Renal cortex interstitium (tissue), 15 donors: ENCODE results near the gene DNAJC9. TPM values are rescaled to one million over a fixed set of nuclear protein-coding genes. Genes with fewer than 3 reads are reported as not detected.
"Not testable (repeated sequence)": the region's sequence is repeated elsewhere in the genome, so short reads cannot be mapped to it uniquely, and the experiment has no call there.

Source experiments
- DNase-seq, 11 donors: peaks; one replicate each; pipeline ENCODE4 v3.0.0-alpha.2; 2013; ENCODE audit warnings: low read depth in 9 of 11, low spot score in 4 of 11; ENCODE audit errors: extremely low read depth in 1 of 11
- long read RNA-seq, 16 experiments: transcript quantifications; one replicate each; lab custom pipeline, GENCODE V29; 2026
- polyA plus RNA-seq, 3 donors: library from polyadenylated mRNA; unstranded; fragments of 120-200 nt; gene quantifications; one replicate each; pipeline ENCODE4 v1.2.1, GENCODE V29; 2013; ENCODE audit not compliant: insufficient read length in 3 of 3

The DNAJC9 gene
- polyA plus RNA-seq: 10 to 100 TPM; 31.0 to 36.6 (median 31.3) TPM
- long read RNA-seq, donor 1, transcript DNAJC9-201 (5 exons, 3,032 nt): major isoform, 10 of 22 reads
- long read RNA-seq, donor 1, partial matches to known transcripts: 12 of 22 reads
- long read RNA-seq, donor 1, other reads (novel, unspliced or antisense): 0 of 22 reads
- long read RNA-seq, donor 2, transcript DNAJC9-201 (5 exons, 3,032 nt): major isoform, 25 of 30 reads
- long read RNA-seq, donor 2, partial matches to known transcripts: 5 of 30 reads
- long read RNA-seq, donor 2, other reads (novel, unspliced or antisense): 0 of 30 reads
- long read RNA-seq, donor 3, transcript DNAJC9-201 (5 exons, 3,032 nt): major isoform, 25 of 47 reads
- long read RNA-seq, donor 3, partial matches to known transcripts: 22 of 47 reads
- long read RNA-seq, donor 3, other reads (novel, unspliced or antisense): 0 of 47 reads
- long read RNA-seq, donor 4, transcript DNAJC9-201 (5 exons, 3,032 nt): major isoform, 22 of 28 reads
- long read RNA-seq, donor 4, partial matches to known transcripts: 6 of 28 reads
- long read RNA-seq, donor 4, other reads (novel, unspliced or antisense): 0 of 28 reads
- long read RNA-seq, donor 5: 0 reads
- long read RNA-seq, donor 6, transcript DNAJC9-201 (5 exons, 3,032 nt): major isoform, 16 of 34 reads
- long read RNA-seq, donor 6, partial matches to known transcripts: 18 of 34 reads
- long read RNA-seq, donor 6, other reads (novel, unspliced or antisense): 0 of 34 reads
- long read RNA-seq, donor 7, transcript DNAJC9-201 (5 exons, 3,032 nt): major isoform, 25 of 69 reads
- long read RNA-seq, donor 7, partial matches to known transcripts: 44 of 69 reads
- long read RNA-seq, donor 7, other reads (novel, unspliced or antisense): 0 of 69 reads
- long read RNA-seq, donor 8, transcript DNAJC9-201 (5 exons, 3,032 nt): major isoform, 32 of 157 reads
- long read RNA-seq, donor 8, partial matches to known transcripts: 125 of 157 reads
- long read RNA-seq, donor 8, other reads (novel, unspliced or antisense): 0 of 157 reads
- long read RNA-seq, donor 9, transcript DNAJC9-201 (5 exons, 3,032 nt): major isoform, 21 of 37 reads
- long read RNA-seq, donor 9, partial matches to known transcripts: 16 of 37 reads
- long read RNA-seq, donor 9, other reads (novel, unspliced or antisense): 0 of 37 reads
- long read RNA-seq, donor 10, transcript DNAJC9-201 (5 exons, 3,032 nt): major isoform, 17 of 52 reads
- long read RNA-seq, donor 10, partial matches to known transcripts: 35 of 52 reads
- long read RNA-seq, donor 10, other reads (novel, unspliced or antisense): 0 of 52 reads
- long read RNA-seq, donor 11, transcript DNAJC9-201 (5 exons, 3,032 nt): major isoform, 25 of 33 reads
- long read RNA-seq, donor 11, partial matches to known transcripts: 8 of 33 reads
- long read RNA-seq, donor 11, other reads (novel, unspliced or antisense): 0 of 33 reads
- long read RNA-seq, donor 12, transcript DNAJC9-201 (5 exons, 3,032 nt): major isoform, 6 of 6 reads
- long read RNA-seq, donor 12, partial matches to known transcripts: 0 of 6 reads
- long read RNA-seq, donor 12, other reads (novel, unspliced or antisense): 0 of 6 reads
- long read RNA-seq, donor 13: 0 reads
- long read RNA-seq, donor 14, transcript DNAJC9-201 (5 exons, 3,032 nt): major isoform, 28 of 35 reads
- long read RNA-seq, donor 14, partial matches to known transcripts: 7 of 35 reads
- long read RNA-seq, donor 14, other reads (novel, unspliced or antisense): 0 of 35 reads
- long read RNA-seq, donor 15, transcript DNAJC9-201 (5 exons, 3,032 nt): major isoform, 12 of 17 reads
- long read RNA-seq, donor 15, partial matches to known transcripts: 5 of 17 reads
- long read RNA-seq, donor 15, other reads (novel, unspliced or antisense): 0 of 17 reads
- long read RNA-seq, donor 16, transcript DNAJC9-201 (5 exons, 3,032 nt): major isoform, 54 of 154 reads
- long read RNA-seq, donor 16, partial matches to known transcripts: 100 of 154 reads
- long read RNA-seq, donor 16, other reads (novel, unspliced or antisense): 0 of 154 reads

- DNase-seq: peak; percentile 85 to 94 (median 91)
Measured at GRCh38 chr10:73246646-73247508, at the start of gene DNAJC9. Gene DNAJC9 (minus strand): TSS chr10:73247255. CDS start chr10:73247189, 66 bp downstream.

GRCh38 chr10:73293461-73293860 lies 46.4 kb upstream of the DNAJC9 start:
- no peak for DNase-seq

- no peak for DNase-seq
Measured at GRCh38 chr10:73289958-73290357, 42.9 kb upstream of the DNAJC9 start.

GRCh38 chr10:73287441-73287840 lies 40.4 kb upstream of the DNAJC9 start:
- no peak for DNase-seq

GRCh38 chr10:73281097-73281496 lies 34.0 kb upstream of the DNAJC9 start:
- DNase-seq: no peak

- DNase-seq: no peak
Measured at GRCh38 chr10:73264423-73264822, 17.4 kb upstream of the DNAJC9 start.

- DNase-seq: no peak
Measured at GRCh38 chr10:73263693-73264347, 16.8 kb upstream of the DNAJC9 start.

- DNase-seq: no peak
Measured at GRCh38 chr10:73262880-73263555, 16.0 kb upstream of the DNAJC9 start.

- DNase-seq: no peak
Measured at GRCh38 chr10:73262105-73262730, 15.2 kb upstream of the DNAJC9 start.

- no peak for DNase-seq
Measured at GRCh38 chr10:73261362-73261995, 14.4 kb upstream of the DNAJC9 start.

GRCh38 chr10:73258612-73259011 lies 11.6 kb upstream of the DNAJC9 start:
- not testable (repeated sequence) for DNase-seq

- DNase-seq: no peak
Measured at GRCh38 chr10:73253225-73253555, 6.1 kb upstream of the DNAJC9 start.

- DNase-seq: peak; percentile 88 to 97 (median 93)
Measured at GRCh38 chr10:73252445-73253224, 5.6 kb upstream of the DNAJC9 start, which contains the start of gene MRPS16. Gene MRPS16 (minus strand): TSS chr10:73252644. CDS start chr10:73252482, 162 bp downstream.
